Raji (cell line): ENCODE measurements around the gene RAD51D.

Experiments
- POLR2A ChIP-seq: IDR thresholded peaks from 2 replicates; pipeline ENCODE4 v1.6.1; 2011; ENCODE audit warnings: low read depth, low read length, control low read depth; ENCODE audit not compliant: insufficient read depth

The RAD51D gene

DNA sequence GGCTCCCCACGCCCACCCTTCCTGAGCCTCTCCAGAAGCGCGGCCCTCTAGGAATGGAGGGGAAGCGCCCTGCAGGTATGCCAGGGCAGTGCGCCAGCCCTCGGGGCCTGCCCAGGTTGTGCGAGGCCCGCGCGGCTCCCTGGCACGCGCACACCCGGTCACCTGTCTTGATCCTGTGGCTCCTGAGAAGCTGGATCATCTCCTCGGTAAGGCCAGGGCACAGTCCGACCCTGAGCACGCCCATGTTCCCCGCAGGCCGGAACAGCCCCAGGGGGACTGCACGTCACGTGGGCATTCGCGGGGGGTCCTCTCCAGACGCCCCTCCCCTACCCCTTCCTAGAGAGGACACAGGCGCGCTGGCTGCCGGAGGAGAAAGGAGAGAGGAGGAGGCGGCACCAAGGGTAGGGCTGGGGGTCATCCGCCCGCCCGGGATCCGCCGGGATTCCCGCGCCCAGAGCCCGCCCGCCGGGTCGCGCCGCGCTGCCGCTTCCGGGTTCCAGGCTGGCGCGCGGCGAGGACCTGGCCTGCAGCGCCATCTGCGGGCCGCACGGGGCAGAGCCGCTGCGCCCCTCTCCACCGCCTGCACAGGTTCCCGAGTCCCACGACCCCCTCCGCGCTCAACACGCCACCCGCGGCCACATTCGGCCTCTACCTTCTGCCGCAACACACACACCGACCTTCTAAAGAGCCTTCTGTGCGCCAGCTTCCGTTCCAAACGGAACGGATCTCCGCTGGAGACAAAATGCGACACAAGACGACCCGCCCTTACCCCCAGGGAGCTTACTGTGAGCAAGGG is at the start of gene RAD51D:
RAD51D (minus strand) TSS at position 491 of the 796 bp plus-strand sequence; CDS start at position 244, 247 bp downstream.
- peak; percentile 56 for TF ChIP-seq POLR2A

DNA sequence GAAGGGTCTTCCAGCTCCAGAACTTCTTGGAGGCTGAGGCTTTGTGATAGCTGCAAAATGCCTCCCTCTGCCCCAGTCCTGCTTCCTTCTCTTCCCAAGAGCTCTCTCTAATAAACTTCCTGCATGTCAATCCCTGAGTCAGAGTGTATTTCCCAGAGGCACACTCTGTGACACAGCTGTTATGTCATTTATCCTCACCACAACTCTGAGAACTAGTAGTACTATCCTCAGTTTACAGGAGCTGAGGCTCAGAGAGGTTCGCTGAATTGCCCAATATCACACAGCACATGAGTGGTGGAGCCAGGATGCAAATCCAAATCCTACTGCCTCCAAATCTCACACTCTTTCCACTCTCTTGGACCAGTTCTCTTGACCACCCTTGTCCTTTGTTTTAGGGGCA is 48.0 kb upstream of the RAD51D start:
- no peak for TF ChIP-seq POLR2A

DNA sequence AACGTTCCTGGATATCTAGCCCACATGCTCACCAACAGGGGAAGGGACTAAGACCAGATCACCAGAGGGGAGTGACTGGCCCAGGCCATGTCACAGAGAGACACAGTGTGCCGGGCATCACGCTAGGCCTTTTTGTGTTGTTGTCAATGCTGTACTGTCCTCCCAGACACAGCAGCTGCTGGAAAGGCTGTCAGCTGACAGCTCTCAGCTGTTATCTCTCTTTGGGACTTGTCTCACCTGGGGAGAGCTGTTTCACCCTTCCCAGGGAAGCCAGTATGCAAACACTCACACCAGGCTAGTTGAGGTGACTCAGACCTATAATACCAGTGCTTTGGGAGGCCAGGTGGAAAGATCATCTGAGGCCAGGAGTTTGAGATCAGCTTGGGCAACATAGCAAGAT is 47.4 kb upstream of the RAD51D start:
- no peak for TF ChIP-seq POLR2A

GRCh38 chr17:35166526-35166925 is 46.9 kb upstream of the RAD51D start:
- TF ChIP-seq POLR2A = no peak

DNA sequence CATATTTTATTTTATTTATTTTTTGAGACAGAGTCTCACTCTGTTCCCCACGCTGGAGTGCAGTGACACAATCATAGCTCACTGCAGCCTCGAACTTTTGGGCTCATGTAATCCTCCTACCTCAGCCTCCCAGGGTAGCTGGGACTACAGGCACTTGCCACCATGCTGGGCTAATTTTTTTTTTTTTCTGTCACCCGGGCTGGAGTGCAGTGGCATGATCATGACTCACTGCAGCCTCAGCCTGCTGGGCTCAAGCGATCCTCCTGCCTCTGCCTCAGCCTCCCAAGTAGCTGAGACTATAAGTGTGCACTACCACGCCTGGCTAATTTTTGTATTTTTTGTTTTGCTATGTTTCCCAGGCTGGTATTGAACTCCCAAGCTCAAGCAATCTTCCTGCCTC is 45.1 kb upstream of the RAD51D start:
- no peak for TF ChIP-seq POLR2A

GRCh38 chr17:35163886-35164285 is 44.2 kb upstream of the RAD51D start:
- TF ChIP-seq POLR2A = no peak

DNA sequence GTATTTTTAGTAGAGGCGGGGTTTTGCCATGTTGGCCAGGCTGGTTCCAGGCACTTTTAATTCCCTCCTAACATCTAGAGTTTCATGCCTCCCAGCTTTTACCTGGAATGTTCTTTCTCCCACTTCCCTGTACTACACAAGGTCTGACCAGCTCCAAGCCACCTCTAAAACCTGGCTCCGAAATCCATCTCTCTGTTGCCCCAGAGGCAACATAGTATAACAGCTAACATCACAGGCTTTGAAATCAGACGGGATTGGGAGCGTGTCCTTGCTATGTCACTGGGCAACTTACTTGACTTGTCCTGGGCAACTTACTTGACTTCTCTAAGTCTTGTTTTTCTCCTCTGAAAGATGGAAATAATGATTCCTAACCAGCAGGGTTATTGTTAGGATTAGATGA is 43.1 kb upstream of the RAD51D start:
- TF ChIP-seq POLR2A = no peak

GRCh38 chr17:35161281-35161761 is 41.7 kb upstream of the RAD51D start:
- TF ChIP-seq POLR2A = no peak

DNA sequence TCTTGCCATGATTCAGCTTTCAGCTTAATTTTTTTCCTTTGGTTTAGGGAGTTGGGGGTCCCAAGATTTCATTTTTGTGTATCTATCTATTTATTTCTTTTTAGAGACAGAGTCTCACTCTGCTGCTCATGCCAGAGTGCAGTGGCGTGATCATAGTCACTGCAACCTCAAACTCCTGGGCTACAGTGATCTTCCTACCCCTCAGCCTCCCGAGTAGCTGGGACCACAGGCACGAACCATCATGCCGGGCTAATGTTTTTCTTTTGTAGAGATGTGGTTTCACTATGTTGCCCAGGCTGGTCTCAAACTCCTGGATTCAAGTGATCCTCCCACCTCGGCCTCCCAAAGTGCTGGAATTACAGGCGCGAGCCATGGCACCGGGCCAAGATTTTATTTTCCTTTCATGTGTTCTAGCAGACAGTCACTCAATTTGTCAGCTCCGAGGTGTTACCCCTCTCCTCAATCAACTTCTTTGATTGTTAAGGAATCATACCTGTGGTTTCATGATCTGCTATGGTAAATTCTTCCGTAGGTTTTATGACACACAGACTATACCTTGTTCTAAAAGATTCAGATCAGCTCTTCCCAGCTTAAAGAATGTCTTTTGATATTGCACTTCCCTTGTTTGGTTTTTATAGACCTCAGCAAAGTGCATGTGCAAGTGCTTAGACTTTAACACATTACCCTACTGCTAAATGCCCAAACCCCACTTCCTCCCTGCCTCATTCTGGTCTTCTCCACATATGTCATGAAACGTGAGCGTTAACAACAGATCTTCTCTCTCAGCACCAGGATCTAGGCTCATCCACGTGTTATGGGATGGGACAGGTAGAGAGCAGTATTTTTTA is 40.9 kb upstream of the RAD51D start:
- no peak for TF ChIP-seq POLR2A

DNA sequence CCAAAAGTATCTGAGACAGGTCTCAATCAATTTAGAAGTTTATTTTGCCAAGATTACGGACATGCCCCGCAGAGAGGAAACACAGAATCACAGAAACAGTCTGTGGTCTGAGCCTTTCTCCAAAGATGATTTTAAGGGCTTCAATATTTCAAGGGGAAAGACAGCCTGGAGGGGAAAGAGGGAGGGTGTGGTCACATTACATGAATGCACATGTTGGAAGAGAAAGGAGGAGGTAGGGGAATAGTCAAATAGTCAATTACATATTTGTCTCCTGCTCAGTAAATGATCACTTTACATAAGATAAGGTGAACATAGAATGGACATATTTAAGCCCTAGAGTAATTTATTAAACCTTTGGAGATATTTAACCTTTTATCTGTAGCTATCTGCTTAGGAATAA is 40.3 kb upstream of the RAD51D start:
- TF ChIP-seq POLR2A = no peak

- TF ChIP-seq POLR2A = no peak
These were observed 35.6 kb upstream of the RAD51D start for GRCh38 chr17:35155246-35155645.

DNA sequence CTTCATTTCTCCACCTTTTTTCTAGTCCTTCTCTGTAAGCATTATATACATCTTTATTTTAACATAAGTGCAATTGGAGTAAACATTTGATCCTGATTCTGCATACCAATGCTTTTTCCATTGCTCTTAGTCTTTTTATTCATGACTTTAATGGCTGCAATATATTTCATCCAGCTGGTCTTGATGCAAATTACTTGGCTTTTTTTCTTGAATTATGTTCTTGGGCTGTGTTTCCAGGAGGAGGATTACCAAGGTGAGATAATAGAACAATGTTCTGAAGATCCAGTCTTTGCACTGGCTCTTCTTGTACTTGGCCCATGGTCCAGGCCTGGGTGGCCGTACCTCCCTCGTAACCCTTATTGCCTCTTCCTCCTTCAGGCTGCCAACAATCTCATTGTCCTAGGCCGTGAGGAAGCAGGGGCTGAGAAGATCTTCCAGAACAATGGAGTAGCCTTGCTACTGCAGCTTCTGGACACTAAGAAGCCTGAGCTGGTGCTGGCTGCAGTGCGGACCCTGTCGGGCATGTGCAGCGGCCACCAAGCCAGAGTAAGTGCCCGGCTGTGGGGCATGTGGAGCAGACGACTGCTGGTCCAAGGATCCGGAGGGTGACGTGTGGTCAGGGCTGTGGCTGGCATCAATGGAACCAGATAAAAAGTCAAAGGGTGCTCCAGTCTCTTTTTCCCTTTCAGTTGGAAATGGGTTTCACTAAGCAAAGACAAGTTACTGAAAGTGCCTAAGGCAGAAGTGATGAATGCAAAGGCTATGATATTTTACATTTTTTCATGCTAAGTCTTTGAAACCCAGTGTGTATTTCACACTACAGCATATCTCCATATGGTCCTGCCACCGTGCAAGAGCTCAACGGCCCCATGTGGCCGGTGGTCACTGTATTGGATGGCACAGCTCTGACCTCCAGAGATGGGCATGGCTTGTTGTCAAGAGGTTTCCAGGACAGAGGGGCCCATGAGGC is 34.8 kb upstream of the RAD51D start:
- TF ChIP-seq POLR2A = no peak

DNA sequence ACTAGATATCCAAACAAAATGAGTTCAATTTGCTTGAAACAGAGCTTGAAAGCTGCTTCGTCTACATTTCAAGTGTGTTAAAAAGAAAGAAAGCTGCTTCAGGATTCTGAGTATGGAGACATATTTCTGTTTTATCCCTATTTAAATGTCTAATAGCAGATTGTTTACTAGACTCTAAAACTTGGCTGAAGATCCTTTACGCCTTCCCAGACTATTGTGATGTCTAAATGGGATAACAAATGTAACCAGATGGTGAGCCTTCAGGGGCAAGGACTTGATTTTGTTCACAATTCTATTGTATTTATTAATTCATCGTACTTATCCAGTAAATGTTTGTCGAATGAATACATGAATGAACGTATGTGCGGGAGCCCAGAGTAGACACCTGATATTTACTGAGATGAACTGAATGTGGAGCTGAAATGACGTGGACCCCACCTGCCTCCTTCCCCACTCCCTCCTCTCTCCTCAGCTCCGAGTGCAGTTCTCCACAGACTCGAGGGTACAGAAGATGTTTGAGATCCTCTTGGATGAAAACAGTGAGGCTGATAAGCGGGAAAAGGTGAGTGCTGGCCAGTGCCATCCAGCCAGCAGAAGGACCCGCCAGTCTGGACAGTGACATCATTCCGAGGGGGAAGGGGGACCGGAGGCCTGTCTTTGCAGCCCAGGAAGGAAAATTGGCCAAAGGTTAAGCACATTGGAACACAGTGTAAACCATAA is 32.9 kb upstream of the RAD51D start:
- TF ChIP-seq POLR2A = no peak

GRCh38 chr17:35149941-35150340 is 30.3 kb upstream of the RAD51D start:
- TF ChIP-seq POLR2A = no peak
